Measurements from ENCODE around the gene LHFPL6. TPM values are rescaled to one million over a fixed set of nuclear protein-coding genes. Genes with fewer than 3 reads are reported as not detected.

LHFPL6 gene
- total and polyA plus RNA-seq, 9 of the 15 experiments (the other 6 are each of a cell fraction or from before 2014, with no cell fraction given), result 0.18 TPM; not detected in 8

DNA sequence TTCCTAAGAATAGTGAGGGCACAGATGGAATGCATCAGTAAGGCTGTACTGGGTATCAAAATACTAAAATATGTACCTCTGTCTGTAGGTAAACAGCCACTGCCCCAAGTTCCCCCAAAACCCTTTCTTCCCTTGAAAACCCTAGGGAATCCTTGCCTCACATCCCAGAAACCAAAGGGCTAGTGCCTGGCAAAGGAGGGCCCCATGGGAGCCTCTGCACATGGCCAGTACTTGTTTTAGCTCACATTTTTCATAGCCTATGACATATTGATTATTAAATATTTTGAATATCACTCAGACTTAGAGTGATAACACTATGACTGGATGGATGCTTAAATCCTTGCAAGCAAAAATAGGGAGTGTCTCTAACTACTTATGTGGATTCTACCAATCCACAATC, 237.1 kb downstream of the LHFPL6 start (continued):
- TF ChIP-seq RAD21 (CRISPR knock-in tag; conservative IDR thresholded peaks at IDR 0.05 in 1 of 2, IDR thresholded peaks at IDR 0.05 in 1 of 2), result no peak
- no peak for TF ChIP-seq ZNF740 (CRISPR knock-in tag; IDR thresholded peaks at IDR 0.05)
- TF ChIP-seq ZNF740 (tag; IDR thresholded peaks at IDR 0.05), result no peak
- no peak for TF ChIP-seq HOXB6 (CRISPR knock-in tag; IDR thresholded peaks at IDR 0.05; ENCODE audit: borderline replicate concordance)
- no peak for TF ChIP-seq AFF1 (IDR thresholded peaks at IDR 0.05; ENCODE audit: low read depth in 1 of 2, partially characterized antibody in 2 of 2)
- TF ChIP-seq TAF9B (IDR thresholded peaks at IDR 0.05; ENCODE audit: partially characterized antibody), result no peak
